DMS153 (cell line): ENCODE data around the gene KIF12.
"Not testable (repeated sequence)": the region's sequence is repeated elsewhere in the genome, so short reads cannot be mapped to it uniquely, and the experiment has no call there.

Source experiments
- DNase-seq: peaks from one replicate; lab custom pipeline; 2025; lab: John Stamatoyannopoulos, UW

Gene KIF12

DNA sequence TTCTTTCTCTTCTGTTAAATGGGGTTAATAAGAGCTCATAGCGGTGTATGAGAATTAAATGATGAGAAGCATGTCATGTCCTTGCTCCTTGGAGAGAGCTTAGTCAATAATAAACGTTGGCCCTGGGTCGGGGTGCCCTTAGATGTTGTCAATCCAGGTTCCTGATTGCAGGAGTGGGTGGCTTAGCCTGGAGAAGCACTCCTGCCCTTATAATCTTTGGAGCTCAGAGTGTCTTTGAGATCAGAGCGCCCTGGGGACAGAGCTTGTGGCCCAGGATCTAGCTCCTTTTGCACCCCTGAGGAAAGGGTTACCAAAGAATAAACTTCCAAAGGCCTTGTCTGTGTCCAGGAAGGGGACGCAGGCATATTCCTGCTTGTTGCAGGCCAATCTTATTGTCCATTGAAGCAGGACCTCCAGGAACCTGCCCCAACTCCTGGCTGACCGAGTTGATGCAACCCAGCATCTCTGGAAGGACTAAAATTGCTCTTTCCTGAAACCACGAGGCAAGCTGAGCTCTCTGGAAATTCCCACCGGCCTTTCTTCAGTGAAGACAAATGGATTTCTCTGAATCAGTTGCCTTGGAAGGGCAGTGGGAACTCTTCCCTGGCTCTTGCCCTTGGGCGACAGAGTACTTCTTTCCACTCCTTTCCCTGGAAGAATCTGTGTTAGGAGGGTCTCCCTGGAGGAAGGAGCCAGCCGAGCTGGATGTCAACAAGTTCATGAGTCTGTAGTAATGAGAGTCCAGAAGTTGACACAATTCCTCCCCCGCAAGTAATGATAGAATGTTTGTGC is 14.6 kb downstream of the KIF12 start:
- DNase-seq, result no peak

DNA sequence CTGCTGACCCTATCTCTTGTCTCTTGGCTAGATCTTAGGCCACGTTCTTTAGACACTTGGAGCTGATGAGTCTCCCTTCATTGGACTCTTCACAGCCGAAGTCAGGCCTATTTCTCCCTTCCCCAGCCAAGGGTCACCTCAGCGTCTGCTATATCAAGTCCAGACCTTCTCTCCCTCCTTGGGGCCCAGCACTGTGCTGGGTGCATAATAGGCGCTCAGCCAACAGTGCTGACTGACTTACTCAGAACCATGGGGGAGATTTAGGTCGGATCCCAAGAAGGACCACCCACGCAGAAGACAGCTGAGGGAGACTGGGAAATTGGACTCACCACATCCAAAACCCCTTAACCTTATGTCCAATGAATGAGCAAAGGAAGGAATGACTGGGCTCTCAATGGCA is 15.4 kb downstream of the KIF12 start:
- no peak for DNase-seq

DNA sequence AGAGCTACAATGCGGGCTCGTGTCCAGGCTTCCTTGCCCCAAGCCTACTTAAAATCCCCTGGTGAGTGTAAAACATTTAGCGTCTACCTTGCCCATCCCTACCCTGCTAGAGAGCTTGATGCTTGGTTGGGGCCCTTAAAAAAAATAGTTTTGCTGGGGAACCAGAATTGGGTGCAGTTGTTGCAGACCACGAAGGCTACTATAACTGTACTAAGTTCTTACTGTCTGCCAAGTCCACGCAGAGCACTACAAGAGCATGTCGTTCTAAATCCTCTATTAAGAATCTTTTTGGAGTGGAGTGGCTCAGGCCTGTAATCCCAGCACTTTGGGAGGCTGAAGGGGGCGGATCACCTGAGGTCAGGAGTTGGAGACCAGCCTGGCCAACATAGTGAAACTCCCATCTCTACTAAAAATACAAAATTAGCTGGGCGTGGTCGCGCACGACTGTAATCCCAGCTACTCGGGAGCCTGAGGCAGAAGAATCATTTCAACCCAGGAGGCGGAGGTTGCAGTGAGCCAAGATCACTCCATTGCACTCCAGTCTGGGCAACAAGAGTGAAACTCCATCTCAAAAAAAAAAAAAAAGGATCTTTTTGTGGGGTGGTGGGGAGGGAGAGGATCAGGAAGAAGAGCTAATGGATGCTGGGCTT is 16.2 kb downstream of the KIF12 start:
- DNase-seq, result not testable (repeated sequence)

DNA sequence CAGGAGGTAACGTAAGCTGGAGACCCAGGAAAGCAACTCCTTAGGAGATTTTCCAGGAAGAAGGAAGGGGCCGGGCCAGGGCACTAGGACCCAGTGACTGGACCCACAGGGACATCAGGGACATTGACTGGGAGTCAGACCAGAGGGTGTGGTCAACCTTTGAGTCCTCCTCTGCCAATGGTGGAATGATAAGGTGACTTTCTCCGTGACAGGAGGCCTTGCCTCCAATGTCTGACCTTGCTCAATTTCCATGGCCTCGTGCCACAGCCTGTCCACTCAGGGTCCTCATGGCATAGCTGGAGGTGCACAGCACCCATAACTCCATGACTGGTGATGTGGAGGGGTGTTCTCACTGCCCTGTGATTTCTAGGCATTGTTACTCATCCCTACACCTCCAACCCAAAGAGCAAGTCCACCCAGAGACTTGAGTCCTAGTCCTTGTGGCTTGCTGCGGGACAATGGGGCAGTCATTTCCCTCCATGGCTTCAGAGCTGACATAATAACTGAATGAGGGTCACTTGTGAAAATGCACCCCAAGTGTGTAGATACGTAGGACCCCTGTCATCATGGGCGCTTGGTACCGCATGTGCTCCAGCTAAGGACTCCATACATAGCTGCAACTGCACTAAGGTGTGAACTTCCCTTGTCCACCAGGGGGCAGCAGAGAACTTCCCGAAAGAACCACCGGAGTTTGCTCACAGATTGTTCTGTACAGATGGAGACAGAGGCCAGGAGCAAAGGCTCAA is 16.9 kb downstream of the KIF12 start:
- peak; percentile 62 for DNase-seq

DNA sequence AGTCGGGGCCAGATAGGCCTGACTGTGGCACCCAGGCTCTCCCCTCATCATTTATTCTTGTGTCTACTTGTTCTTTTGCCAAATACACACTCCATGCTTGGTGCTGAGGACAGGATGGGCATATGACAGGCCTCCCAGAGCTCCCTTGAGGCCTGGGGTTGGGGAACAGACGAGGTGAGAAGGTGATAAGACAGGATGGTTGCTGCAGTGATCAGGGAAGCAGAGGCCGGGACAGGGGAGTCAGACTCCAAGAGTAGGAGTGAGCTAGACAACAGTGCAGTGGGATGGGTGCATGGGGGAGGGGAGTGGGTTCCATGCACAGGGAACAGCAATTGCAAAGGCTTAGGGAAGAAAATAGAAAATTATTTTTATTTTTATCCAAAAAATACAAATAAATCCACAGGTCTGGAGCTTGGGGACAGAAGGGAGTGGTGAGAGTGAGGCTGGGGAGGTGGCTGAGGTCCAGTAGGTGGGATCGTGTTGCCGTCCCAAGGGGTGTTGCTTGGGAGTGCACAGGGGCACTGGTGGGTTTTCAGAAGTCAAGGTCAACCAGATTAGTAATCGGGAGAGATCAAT is 17.6 kb downstream of the KIF12 start:
- DNase-seq, result no peak

DNA sequence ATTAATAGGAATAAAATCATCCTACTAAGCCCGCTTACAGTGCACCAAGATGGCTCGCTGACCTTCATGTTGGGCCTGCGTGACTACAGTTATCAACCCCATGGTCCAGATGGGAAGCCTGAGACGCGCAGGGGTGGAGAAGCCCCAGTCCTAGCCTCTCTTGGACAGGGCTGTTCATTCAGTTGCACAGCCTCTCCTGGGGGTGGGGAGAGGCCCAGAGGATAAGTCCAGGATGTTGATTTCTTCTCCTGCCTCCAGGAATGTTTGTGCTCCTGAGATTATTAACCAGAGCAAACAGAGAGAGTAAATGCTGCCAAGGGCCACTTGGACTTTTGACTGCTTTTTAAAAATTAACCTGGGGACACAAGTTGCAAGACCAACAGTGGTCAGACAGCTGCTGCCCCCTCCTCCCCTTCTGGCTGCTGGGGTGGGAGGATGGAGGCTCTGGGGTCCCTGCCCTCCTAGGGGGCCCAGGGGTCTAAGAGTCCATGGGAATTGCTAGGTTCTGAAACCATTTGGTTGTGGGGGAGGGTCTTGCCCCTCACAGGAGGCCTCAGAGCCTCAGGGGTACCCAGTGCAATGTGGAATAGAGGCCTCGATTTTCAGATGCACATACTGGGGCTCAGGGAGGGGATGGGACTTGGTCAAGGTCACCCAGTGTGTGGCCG is 18.2 kb downstream of the KIF12 start:
- no peak for DNase-seq

DNA sequence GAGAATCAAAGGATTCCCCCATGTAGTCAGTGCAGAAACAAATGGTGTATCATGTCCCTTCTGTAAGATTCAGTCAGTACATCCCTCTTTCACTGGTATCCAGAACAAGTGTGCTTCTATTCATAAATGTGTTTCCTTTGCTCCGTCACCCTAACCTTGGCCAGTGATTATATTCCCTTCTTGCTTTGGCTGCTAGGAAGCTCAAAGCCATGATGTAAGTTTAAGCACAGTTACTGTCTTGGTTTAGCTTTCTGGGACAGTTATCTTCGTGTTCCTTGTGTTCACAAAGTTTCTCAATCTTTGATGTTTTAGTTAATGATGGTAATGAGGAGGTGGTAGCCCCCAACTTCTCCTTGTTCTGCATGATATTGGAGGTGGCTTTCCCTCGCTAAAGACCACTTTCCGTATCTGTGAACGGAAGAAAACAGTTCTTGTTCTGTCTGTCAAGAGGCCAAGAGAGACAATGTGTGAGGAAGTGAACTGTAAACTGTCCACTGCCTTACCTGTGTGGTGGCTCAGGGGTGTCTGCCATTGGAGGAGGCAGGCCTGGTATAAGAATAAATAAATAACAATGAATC is 18.8 kb downstream of the KIF12 start:
- DNase-seq, result no peak

DNA sequence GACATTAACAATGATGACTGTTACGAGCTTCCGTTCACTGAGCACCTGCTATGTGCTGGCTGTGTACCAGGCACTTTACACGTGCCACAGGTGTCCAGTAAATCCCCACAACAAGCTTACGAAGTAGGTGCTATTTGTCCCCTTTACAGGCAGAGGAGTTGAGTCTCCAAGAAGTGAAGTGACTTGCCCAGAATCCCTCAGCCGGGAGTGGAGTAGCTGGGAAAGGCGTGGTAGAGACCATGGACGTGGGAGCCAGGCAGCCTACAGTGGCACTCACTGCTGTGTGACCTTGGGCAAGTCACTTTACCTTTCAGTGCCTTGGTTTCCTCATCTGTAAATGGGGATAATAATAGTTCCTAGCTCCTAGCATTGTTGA is 20.3 kb downstream of the KIF12 start:
- DNase-seq, result no peak

DNA sequence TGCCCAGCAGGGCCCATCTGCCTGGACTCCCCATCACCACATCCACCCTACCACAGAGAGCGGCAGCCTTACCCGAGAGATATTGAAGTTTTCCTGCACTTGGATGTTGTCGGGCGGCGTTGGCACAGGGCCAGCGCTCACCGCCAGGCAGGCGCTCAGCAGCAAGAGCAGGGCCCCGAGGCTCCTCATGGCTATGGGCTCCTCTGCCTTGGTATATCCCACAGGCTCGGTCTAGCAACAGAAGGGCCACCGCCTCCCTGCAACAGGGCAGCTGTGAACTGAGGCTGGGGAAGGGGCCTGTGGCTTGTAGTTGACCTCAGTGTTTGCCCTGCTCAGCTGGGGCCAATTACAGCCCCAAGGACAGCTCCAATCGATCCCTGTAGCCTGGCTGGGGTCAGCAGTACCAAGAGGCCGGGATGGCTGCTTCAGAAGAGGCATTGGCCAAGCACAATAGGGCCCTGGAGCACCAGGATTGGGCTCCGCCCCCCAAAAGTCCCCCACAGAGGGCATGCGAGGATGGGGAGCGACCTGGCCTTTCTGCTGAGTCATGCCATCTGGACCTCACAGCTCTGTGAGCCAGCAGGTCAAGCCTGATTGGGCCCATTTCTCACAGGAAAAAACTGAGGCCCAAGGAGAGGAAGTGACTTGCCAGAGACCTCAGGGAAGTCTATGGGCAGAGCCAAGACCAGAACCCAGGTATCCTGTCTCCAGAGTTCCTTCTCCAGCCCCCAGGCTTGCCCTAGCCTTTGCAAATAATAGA is 20.9 kb downstream of the KIF12 start, which contains the start of gene AMBP:
AMBP (minus strand) TSS at position 280 of the 760 bp plus-strand sequence; CDS start at position 189, 91 bp downstream.
- DNase-seq, result no peak

DNA sequence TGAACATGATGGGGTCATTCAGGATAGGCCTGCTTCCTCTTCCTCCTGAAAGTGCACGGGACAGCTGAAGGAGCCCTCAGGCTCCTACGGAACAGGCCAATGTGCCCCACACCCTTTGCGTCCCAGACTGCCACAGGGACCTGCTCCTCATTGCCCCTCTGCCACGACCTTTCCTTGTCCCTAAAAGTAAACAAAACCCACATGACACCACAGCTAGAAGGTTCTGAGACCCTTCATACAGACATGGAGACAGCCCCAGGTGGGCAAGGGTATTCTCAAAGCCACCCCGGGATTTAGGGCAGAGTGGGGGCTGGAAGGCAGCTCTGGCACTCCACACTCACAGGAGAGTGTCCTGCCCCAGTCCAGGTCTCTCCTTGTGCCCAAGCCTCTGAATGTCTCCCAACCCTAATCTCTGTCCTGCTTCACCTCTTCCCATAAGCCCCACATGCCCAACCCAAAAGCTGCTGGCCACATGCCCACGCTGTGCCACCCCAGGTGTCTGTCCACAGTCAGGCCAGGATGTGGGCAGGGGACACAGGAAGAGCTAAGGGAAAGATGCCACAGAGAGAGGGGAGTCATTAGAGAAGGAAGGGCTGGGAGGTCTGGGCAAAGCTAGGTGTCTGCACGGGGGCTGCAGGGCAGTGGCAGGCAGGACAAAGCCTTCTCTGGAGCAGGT is 21.8 kb downstream of the KIF12 start:
- DNase-seq, result no peak

DNA sequence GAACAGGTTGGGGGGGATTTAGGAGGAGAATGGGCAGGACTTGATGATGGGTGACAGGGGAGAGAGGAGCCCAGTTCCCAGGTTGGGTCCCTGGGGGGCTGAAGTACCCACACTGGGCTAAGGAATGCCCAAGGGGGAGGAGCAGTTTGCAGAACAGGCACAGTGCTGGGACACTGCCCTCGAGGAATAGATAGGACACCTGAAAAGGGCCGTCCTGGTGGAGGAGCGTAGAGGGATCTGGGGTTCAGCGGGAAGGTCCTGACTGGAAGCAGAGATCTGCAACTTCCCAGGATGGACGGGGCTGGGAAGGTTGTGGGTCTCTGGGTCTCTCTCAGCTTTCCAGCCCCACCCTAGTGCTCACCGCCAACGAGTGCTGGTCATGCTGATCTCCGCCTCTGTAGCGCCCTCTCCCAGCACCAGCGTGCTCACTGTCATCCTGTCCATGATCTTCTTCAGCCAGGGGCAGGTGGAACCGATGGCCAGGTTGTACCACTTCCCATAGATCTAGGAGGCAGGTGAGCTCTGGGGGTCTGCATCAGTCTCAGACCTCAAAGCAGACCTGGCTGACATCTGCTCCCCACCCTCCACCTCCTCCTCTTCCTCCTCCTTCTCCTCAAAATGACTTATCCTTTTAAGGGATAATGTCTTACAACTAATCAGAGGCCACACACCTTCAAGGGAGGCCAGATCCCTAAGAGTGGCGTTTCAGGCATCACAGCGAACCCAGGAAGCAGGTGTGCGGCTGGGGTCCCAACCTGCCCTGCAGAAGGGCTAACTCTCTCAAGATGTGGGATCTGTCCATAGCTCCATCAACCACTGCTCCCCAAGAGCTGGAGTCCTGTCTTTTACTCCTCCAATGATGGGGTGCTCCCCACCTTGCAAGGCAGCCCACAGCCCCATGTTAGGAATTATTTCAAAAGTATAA is 22.6 kb downstream of the KIF12 start:
- no peak for DNase-seq

DNA sequence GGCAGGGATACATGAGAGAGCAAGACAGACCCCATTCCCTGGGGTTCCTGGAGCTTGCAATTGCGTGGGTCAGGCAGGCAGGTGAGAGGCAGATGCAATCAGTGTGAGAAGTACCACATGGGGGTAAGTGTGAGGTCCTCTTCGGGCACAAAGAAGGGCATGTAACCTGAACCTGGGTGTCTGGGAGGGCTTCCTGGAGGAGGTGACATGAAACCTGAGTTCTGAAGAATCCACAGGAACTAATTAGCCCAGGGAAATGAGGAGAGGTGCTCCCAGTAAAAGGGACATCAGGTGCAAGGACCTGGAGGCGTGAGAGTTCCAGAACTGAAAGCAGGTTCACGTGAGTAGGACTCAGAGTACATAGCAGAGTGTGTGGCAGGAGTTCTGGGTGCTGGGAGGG is 23.5 kb downstream of the KIF12 start:
- DNase-seq, result no peak

DNA sequence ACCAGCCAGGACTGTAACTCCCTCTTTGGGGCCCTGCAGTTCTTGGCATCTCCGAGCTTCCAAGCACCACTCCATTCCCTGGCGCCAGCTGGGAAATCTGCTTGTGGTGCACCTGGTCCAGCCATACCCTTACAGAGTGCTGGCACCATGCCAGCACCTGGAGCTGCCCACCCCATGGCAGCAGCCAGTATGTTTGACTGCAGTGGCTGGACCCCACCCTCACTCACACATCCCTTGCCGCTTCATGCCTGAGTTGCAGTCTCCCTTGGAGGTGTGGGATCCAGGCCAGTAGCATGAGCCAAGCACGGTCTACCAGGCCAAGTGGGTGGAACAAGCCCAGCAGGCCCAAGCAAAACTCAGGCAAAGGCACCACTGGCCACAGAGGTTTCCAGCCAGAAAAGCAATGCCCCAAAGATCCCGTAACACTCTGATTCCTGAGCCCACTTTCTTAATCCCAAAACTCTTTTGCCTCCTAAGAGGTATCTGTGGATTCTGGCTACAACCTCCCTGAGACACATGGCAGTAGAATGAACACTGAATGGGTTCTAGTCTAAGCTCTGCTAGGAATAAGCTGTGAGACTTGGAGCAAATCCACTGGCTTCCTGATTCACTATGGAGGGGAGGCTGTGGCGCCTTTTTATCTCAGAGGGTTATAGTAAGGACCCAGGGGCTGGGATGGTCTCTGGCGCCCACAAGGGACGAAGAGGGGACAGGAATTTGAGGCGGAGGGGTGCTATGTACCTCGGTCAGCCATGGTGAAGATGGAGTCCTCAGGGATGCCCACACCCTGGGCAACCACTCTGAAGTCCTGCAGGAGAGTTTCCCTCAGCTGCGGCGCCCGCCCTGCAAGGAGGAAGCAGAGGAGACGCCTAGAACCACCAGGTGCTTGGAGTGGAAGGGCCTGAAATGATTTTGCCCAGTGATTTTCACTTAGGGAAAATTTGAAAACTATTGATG is 26.6 kb downstream of the KIF12 start:
- DNase-seq, result no peak

DNA sequence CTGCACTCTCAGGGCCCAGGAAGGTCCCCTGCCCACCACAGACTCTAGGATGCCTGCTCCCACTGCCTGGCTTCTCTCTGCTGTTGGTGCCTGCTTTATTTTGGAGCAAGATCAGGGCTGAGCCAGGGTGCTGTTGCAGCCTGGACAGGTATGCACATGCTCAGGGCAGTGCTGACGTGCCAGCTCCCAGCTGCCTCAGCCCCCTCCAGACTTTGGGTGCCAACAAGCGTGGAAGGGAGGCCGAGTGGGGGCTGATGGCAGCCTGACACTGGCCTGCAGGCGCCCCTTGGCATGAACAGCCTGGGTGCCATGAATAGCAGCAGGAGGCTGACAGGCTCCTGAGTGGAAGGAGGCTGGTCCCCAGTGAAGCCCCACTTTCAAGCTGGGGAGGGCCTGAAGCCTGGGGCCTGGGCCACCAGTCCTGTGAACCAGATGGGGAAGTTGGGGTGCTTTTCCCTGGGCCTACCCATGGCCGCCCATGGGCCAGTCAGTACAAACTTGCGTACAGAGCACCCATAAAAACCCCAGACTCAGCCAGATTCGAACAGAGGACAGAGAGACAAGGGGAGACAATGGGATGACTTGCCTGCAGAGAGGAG is 27.8 kb downstream of the KIF12 start:
- DNase-seq, result no peak

DNA sequence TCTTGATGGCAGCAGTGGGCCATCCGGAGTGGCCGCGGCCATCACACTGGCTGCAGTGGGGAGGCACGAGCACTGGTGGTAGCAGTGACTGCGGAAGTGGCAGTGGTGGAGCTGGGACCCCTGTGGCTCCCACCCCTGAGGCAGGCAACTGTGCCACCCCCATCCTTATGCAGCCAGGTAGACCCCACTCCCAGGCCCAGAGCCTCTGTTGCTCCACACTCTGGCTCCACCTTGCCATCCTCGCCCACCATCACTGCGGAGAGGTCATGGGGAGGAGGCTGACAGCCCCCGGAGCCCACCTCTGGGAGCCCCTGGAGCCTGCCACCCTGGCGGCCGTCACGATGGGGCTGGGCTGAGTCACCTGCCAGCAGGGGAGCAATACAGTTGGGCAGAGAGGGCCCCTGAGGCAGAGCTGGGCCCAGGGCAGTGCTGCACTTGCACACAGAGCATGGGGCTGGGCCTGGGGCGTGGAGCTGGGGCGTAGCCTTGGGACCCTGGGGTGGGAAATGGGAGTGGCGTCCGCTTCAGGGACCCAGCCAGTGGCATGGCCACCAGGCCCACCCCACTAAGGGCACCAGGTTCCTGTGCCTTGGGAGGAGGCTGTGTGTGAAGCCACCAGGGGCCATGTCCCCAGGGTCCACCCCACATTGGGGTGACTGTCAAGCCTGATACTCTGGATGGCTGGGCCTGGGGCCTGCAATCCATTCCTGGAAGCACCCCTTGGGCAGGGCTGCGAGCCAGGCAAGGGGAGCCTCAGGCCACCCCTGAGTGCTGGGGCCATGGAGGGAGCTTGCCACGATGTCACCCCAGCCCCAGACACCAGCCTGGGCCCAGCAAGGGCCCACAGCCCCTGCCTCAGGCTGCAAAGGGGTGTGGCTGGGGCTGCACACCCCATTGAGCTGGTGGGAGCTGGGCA is 28.6 kb downstream of the KIF12 start:
- DNase-seq, result no peak

DNA sequence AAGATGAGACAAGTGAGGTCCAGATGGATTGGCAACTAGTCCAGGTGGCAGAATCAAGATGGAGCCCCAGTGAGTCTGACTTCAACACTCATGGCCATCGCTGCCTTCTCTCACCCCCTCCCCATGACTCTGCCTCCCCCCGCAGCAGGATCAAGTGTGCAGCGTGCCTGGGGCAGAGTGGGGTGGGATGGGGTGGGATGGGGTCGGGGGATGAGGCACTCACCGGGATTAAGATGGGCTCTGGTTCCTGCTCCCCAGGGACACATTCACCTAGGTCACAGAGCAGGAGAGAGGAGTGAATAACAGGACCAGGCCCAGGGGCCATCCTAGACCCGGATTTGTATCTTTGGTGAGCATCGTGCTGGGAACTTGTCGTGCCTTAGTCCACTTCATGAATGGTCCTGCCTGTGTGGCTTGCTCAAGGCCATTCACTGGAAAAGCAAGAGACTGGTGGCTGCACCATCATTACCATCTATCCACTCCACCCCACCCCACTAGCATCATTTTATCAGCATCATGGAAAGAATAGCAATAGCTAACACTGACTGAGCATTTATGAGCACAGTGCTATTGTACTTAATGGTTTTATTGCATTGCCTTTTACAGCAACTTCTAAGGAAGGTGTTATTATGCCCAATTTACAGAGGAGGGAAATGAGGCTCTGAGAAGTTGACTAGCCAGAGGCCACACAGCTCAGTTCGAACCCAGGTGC is 29.5 kb downstream of the KIF12 start:
- no peak for DNase-seq
